GM23248 (cell line): ENCODE measurements around the gene RASA2.

Experiments used
- EZH2 ChIP-seq: fragments of 200-600 bp; sonication (generic); IDR thresholded peaks from 2 replicates; pipeline ENCODE4 v1.6.1; 2018; ENCODE audit warnings: antibody characterized with exemption, mild to moderate bottlenecking; ENCODE audit not compliant: insufficient read depth, poor library complexity, severe bottlenecking
- EZH2phosphoT487 ChIP-seq: fragments of 200-600 bp; sonication (generic); IDR thresholded peaks from 2 replicates; pipeline ENCODE4 v1.6.1; 2018; ENCODE audit warnings: antibody characterized with exemption, moderate library complexity, mild to moderate bottlenecking, low read depth; ENCODE audit not compliant: insufficient read depth

DNA sequence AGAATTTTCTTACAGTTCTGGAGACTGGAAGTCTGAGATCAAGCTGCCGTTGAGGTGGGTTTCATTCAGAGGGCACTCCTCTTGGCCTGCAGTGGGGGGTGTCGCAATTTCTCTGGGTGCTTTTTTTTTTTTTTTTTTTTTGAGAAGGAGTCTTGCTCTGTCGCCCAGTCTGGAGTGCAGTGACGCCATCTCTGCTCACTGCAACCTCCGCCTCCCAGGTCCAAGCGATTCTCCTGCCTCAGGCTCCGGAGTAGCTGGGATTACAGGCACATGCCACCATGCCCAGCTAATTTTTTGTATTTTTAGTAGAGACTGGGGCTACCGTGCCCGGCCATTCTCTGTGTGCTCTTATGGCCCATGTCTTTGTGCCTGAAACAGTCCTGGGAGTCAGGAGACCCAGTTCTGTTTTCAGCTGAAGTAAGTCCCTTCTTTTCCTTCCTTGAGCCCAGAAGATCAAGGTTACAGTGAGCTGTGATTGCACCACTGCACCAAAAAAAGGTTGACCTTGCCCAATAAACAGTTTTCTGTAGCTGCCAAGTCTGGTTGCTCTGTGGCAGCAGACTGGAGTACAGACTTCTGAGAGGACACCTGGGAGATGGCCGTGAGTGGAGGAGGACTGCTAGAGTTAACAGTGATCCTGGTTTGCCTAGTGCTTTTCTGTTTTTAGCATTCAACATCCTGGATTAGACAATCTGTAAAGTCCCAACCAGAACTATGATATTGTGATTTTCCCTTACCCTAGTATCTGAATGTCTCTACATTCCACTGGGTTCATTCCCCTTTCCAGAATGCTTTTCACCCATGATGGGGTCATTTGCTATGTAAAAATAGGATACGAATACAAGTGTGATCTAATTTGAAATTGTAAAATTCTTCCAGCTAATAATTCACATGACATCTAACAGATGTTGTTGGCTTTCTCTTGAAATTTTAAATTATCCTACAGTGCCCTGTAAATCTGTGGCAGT is 174.7 kb downstream of the RASA2 start:
- TF ChIP-seq EZH2 (no peak), EZH2phosphoT487 (no peak)
